ENCODE measurements around the gene PRDX6.

DNA sequence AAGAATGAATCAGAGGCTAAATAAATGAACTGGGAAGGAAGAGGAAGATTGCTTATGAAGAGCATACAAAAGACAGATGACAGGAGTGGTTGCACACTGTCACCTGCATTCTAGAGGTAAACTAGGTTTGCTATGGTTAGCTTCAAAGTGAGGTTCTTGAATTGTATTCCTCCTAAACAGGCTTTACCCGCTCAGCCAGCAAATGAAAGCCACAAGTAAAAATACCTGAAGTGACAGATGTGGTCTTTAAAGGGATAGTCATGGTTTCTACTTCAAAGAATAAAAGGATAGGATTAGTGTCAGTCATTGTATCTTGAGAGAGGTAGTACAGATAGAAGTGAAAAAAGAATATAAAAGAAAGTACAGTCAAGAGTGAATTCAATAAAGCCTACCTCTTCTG lies 32.4 kb upstream of the PRDX6 start:
- TF ChIP-seq CTCF (IDR thresholded peaks at IDR 0.05) (no peak), POLR2A (IDR thresholded peaks at IDR 0.05) (no peak)
